HEK293T (cell line): ENCODE measurements around the gene IPO9.

Source experiments
- ARNT ChIP-seq: fragments of 450-650 bp; IDR thresholded peaks from 2 replicates; pipeline ENCODE4 v1.6.1; 2017; ENCODE audit warnings: mild to moderate bottlenecking
- BHLHE40 ChIP-seq: fragments of 450-650 bp; IDR thresholded peaks from 2 replicates; pipeline ENCODE4 v1.6.1; 2016; ENCODE audit warnings: mild to moderate bottlenecking, moderate library complexity, borderline replicate concordance
- ELF4 ChIP-seq: fragments of 450-650 bp; IDR thresholded peaks from 2 replicates; pipeline ENCODE4 v1.6.1; 2017; ENCODE audit warnings: antibody characterized with exemption
- FOXK2 ChIP-seq: fragments of 450-650 bp; IDR thresholded peaks from 2 replicates; pipeline ENCODE4 v1.6.1; 2016; ENCODE audit warnings: mild to moderate bottlenecking
- FOXM1 ChIP-seq: fragments of 450-650 bp; IDR thresholded peaks from 2 replicates; pipeline ENCODE4 v1.6.1; 2017; ENCODE audit warnings: mild to moderate bottlenecking, borderline replicate concordance
- HDGF ChIP-seq: fragments of 450-650 bp; IDR thresholded peaks from 2 replicates; pipeline ENCODE4 v1.6.1; 2017; ENCODE audit warnings: antibody characterized with exemption, borderline replicate concordance
- L3MBTL2 ChIP-seq: fragments of 450-650 bp; conservative IDR thresholded peaks from 2 replicates; pipeline ENCODE4 v1.6.1; 2016; ENCODE audit warnings: mild to moderate bottlenecking
- SP1 ChIP-seq: fragments of 450-650 bp; IDR thresholded peaks from 2 replicates; pipeline ENCODE4 v1.6.1; 2017
- SUZ12 ChIP-seq: fragments of 450-650 bp; IDR thresholded peaks from 2 replicates; pipeline ENCODE4 v1.6.1; 2016; ENCODE audit warnings: mild to moderate bottlenecking
- TARDBP ChIP-seq: fragments of 450-650 bp; IDR thresholded peaks from 2 replicates; pipeline ENCODE4 v1.6.1; 2016
- ZNF384 ChIP-seq: fragments of 450-650 bp; IDR thresholded peaks from 2 replicates; pipeline ENCODE4 v1.6.1; 2016
- TF ChIP-seq, protein P1 (sequence below): fragments of 450-650 bp; IDR thresholded peaks from 2 replicates; pipeline ENCODE4 v1.6.1; 2016

DNA sequence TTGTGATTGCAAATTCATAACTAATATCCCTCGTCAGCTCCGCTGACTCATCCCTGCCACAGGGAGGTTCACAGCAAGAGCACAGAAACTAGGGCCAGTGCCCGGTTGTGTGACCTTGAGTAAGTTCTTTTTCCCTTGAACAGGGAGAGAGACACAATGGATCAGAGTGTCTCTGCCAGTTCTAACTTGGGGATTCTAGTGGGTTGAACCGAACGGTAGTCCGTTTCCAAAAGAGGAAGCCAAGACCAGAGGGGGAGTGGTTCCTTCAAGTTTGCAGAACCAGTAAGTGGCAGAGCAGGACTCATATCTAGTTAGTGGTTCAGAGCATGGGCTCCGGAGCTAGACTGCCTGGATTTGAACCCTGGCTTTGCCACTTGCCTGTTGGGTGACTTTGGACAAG lies 54.8 kb downstream of the IPO9 start:
- TF ChIP-seq FOXK2 (no peak), ELF4 (no peak), BHLHE40 (no peak), L3MBTL2 (no peak), SP1 (no peak), HDGF (no peak), TARDBP (no peak), SUZ12 (no peak), ZNF384 (no peak), ARNT (no peak), FOXM1 (no peak)
- TF ChIP-seq, protein P1, sequence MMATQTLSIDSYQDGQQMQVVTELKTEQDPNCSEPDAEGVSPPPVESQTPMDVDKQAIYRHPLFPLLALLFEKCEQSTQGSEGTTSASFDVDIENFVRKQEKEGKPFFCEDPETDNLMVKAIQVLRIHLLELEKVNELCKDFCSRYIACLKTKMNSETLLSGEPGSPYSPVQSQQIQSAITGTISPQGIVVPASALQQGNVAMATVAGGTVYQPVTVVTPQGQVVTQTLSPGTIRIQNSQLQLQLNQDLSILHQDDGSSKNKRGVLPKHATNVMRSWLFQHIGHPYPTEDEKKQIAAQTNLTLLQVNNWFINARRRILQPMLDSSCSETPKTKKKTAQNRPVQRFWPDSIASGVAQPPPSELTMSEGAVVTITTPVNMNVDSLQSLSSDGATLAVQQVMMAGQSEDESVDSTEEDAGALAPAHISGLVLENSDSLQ = no peak
